Nephron (organoid): Measurements from ENCODE around the gene EPM2A.

Source experiments
- H3K27ac Mint-ChIP-seq, 3 experiments: 2 replicates each; pipeline ENCODE4 v1.8.0; 2020; ENCODE audit warnings: mixed read lengths in 3 of 3, mild to moderate bottlenecking in 2 of 3, moderate library complexity in 1 of 3
- H3K27me3 Mint-ChIP-seq: 2 replicates; pipeline ENCODE4 v1.8.0; 2021; ENCODE audit warnings: low read depth, mild to moderate bottlenecking, moderate library complexity, mixed read lengths
- H3K36me3 Mint-ChIP-seq: 2 replicates; pipeline ENCODE4 v1.8.0; 2020; ENCODE audit warnings: low read depth, mixed read lengths
- H3K4me1 Mint-ChIP-seq: 2 replicates; pipeline ENCODE4 v1.8.0; 2020; ENCODE audit warnings: mixed read lengths
- H3K4me3 Mint-ChIP-seq, 3 experiments: 2 replicates each; pipeline ENCODE4 v1.8.0; 2020; ENCODE audit warnings: mild to moderate bottlenecking in 3 of 3, mixed read lengths in 3 of 3, moderate library complexity in 2 of 3
- H3K9me3 Mint-ChIP-seq: 2 replicates; pipeline ENCODE4 v1.8.0; 2020; ENCODE audit warnings: mixed read lengths
- TF ChIP-seq, protein P1 (sequence below), 3 experiments: fragments of 200-600 bp; sonication (generic); IDR thresholded peaks; one replicate each; pipeline ENCODE4 v1.5.0; 2021; ENCODE audit warnings: antibody characterized with exemption in 3 of 3; ENCODE audit not compliant: unreplicated experiment in 3 of 3

Gene EPM2A

DNA sequence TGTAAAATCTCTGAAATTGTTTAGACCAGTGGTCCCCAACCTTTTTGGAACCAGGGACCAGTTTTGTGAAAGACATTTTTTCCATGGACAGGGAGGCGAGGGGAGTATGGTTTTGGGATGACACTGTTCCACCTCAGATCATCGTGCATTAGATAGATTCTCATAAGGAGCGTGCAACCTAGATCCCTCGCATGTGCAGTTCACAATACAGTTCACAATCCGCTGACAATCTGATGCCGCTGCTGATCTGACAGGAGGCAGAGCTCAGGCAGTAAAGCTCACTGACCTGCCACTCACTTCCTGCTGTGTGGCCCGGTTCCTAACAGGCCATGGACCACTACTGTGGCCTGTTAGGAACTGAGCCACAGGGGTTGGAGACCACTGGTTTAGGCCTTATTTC lies 115.2 kb downstream of the EPM2A start:
- Mint-ChIP-seq H3K27me3 (no peaks in the 10 kb centered on the region), H3K4me3 (no peak overlapping the region), H3K27ac (no peak overlapping the region), H3K36me3 (no peaks in the 10 kb centered on the region), H3K4me1 (no peaks in the 10 kb centered on the region), H3K9me3 (peaks cover 4% of the 10 kb centered on the region)
- TF ChIP-seq, protein P1, sequence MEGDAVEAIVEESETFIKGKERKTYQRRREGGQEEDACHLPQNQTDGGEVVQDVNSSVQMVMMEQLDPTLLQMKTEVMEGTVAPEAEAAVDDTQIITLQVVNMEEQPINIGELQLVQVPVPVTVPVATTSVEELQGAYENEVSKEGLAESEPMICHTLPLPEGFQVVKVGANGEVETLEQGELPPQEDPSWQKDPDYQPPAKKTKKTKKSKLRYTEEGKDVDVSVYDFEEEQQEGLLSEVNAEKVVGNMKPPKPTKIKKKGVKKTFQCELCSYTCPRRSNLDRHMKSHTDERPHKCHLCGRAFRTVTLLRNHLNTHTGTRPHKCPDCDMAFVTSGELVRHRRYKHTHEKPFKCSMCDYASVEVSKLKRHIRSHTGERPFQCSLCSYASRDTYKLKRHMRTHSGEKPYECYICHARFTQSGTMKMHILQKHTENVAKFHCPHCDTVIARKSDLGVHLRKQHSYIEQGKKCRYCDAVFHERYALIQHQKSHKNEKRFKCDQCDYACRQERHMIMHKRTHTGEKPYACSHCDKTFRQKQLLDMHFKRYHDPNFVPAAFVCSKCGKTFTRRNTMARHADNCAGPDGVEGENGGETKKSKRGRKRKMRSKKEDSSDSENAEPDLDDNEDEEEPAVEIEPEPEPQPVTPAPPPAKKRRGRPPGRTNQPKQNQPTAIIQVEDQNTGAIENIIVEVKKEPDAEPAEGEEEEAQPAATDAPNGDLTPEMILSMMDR (IDR thresholded peaks at IDR 0.05; ENCODE audit: unreplicated experiment in 3 of 3) = no peak

DNA sequence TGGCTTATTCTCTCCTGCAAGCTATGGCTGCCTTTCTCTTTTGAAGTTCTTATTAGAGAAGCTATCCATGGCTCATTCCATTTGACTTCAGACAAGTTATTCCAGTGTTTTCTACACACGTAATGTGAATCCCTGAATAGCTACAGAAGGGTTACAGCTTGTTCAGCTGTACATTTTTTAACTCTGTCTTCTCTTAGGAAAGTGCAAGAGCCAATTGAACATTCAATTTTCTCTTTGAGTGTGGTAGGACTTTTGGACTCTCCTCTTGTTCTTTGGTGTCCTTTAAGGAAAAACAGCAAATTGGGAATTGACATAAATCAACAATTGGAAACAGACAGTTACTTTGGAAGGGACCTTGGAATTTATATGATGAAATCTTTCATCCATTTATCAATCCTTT lies 125.8 kb downstream of the EPM2A start:
- TF ChIP-seq, protein P1 (IDR thresholded peaks at IDR 0.05; ENCODE audit: unreplicated experiment in 3 of 3) = no peak
- Mint-ChIP-seq H3K27me3 (no peaks in the 10 kb centered on the region), H3K4me1 (no peaks in the 10 kb centered on the region), H3K4me3 (no peak overlapping the region), H3K27ac (no peak overlapping the region), H3K36me3 (no peaks in the 10 kb centered on the region), H3K9me3 (no peaks in the 10 kb centered on the region)

DNA sequence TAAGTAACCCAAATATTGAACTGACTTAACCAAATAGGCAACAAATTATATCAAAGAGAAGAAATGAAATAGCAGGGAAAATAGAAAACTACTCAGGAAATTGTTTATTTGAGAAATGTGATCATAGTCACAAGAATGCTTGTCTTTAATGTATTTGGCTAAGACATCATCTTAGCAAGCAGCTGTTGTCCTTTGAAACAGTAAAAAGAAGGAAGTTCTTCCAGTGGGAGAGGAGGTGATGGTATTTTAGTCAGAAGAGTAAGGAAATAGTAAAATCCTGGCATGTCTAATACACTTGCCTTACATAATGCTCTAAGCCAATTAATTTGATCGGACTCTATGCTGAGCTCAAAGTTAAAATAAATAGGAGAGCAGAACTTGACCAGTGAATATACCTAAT lies 126.5 kb downstream of the EPM2A start:
- TF ChIP-seq, protein P1 (IDR thresholded peaks at IDR 0.05; ENCODE audit: unreplicated experiment in 3 of 3) = no peak
- no peaks in the 10 kb centered on the region for H3K4me1 Mint-ChIP-seq
- no peaks in the 10 kb centered on the region for H3K9me3 Mint-ChIP-seq
- H3K36me3 Mint-ChIP-seq = no peaks in the 10 kb centered on the region
- no peaks in the 10 kb centered on the region for H3K27me3 Mint-ChIP-seq
- H3K27ac Mint-ChIP-seq = no peak overlapping the region
- no peak overlapping the region for H3K4me3 Mint-ChIP-seq

DNA sequence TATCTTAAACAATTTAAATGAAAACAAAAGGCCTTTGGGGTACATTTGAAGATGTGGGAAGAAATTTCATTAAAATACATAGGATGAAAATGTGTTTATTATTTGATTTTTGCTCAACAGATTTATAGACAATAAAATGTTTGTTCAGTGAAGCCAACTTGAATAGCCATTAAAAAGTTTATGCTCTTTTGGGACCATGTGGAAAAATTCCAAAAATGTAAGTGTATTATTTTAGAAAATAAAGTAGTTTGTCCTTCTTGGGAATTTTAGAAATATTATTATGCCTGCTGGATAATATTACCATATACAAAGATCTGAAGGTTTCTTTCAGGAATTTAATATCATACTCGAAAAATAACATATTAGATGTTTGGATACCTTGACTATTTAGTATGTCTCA lies 131.3 kb downstream of the EPM2A start:
- Mint-ChIP-seq H3K4me1 (no peaks in the 10 kb centered on the region), H3K4me3 (no peak overlapping the region), H3K27ac (no peak overlapping the region), H3K36me3 (no peaks in the 10 kb centered on the region), H3K9me3 (no peaks in the 10 kb centered on the region), H3K27me3 (no peaks in the 10 kb centered on the region)
- TF ChIP-seq, protein P1 (IDR thresholded peaks at IDR 0.05; ENCODE audit: unreplicated experiment in 3 of 3) = no peak

DNA sequence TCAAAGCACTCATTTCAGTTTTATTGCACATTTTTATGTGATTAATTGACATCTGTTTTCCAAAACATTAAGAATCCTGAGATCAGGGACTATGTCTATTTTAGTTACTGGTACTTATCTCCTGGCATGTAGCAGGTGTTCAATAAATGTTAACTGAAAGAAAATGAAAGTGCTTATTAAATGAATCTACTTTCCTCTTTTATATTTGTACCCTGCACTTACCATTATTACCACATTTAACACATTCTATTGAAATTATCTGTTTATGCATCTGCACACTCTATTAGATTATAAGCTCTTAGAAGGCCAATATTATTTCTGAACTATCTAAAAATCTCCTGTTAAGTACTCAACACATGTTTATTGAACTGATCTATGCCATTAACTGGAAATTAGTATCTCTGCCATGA lies 131.9 kb downstream of the EPM2A start:
- H3K27me3 Mint-ChIP-seq = no peaks in the 10 kb centered on the region
- no peaks in the 10 kb centered on the region for H3K9me3 Mint-ChIP-seq
- TF ChIP-seq, protein P1 (IDR thresholded peaks at IDR 0.05; ENCODE audit: unreplicated experiment in 3 of 3) = no peak
- no peak overlapping the region for H3K4me3 Mint-ChIP-seq
- no peaks in the 10 kb centered on the region for H3K36me3 Mint-ChIP-seq
- H3K4me1 Mint-ChIP-seq = no peaks in the 10 kb centered on the region
- H3K27ac Mint-ChIP-seq = no peak overlapping the region

DNA sequence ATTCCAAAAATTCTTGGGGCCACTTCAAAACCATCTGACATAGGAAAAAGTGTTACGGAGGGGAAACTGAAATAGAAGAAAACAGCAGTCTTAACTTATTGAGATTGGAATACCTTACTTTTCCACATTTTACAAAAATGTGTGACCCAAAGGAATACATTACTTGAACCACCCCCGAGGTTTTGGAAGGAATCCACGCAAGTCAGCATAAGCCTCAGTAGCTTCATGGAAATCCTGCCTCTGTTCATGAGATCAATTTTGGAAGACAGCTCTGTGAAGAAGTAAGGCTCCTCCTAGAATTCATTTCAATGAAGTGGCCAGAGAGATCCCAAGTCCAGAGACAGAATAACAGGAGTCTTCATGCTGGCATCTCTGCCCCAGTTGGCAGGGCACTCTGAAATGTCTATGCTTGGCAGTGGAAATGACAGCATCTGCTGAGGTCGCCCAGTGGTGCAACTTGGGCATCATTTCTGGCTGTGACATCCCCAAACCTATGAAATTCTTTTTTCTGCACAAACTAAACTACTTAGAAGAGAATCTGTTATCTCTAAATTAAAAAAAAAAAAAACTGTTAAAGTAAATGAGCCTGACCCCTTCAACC lies 132.5 kb downstream of the EPM2A start:
- Mint-ChIP-seq H3K4me3 (no peak overlapping the region), H3K27me3 (no peaks in the 10 kb centered on the region), H3K9me3 (no peaks in the 10 kb centered on the region)

More for the DNA sequence above, 132.5 kb downstream of the EPM2A start:
- no peak overlapping the region for H3K27ac Mint-ChIP-seq
- TF ChIP-seq, protein P1 (IDR thresholded peaks at IDR 0.05; ENCODE audit: unreplicated experiment in 3 of 3) = no peak
- no peaks in the 10 kb centered on the region for H3K4me1 Mint-ChIP-seq
- H3K36me3 Mint-ChIP-seq = no peaks in the 10 kb centered on the region
